Measurements from ENCODE around the gene ZNF594.

ZNF594 gene

GRCh38 chr17:5184288-5184687, 7.4 kb downstream of the ZNF594 start:
- Histone ChIP-seq H3K9me3 (ENCODE audit: insufficient read depth, low read depth, low read length) (peaks cover 53% of the 10 kb centered on the region), H3K4me3 (ENCODE audit: low read length, poor library complexity, severe bottlenecking) (no peak overlapping the region), H4K20me1 (ENCODE audit: insufficient read depth, low read length, poor library complexity, severe bottlenecking) (no peaks in the 10 kb centered on the region), H3K79me2 (ENCODE audit: insufficient read depth, low read length) (peaks cover 4% of the 10 kb centered on the region; the same call in 1 of the 2 replicates), H3K9ac (ENCODE audit: low read depth, low read length, poor library complexity, severe bottlenecking) (no peak overlapping the region), H3K4me1 (ENCODE audit: insufficient read depth, low read length, poor library complexity, severe bottlenecking) (no peaks in the 10 kb centered on the region), H3K4me2 (ENCODE audit: low read depth, low read length, poor library complexity, severe bottlenecking) (no peak overlapping the region), H3K9me2 (replicated peaks; ENCODE audit: low read depth, low read length) (no peaks in the 10 kb centered on the region), H3F3A (ENCODE audit: low read depth) (no peaks in the 10 kb centered on the region), H3K36me3 (ENCODE audit: insufficient read depth, low read length) (no peaks in the 10 kb centered on the region), H2AFZ (ENCODE audit: low read length) (no peak overlapping the region), H3K27me3 (ENCODE audit: insufficient read depth, low read length, poor library complexity, severe bottlenecking) (no peaks in the 10 kb centered on the region)
- TF ChIP-seq EZH2phosphoT487 (IDR thresholded peaks at IDR 0.05; ENCODE audit: borderline replicate concordance) = no peak
- no peak for TF ChIP-seq CTCF (conservative IDR thresholded peaks at IDR 0.05; ENCODE audit: low read length)

- H3K9me2 ChIP-seq (replicated peaks; ENCODE audit: low read depth, low read length) = no peaks in the 10 kb centered on the region
- H3K4me2 ChIP-seq (ENCODE audit: low read depth, low read length, poor library complexity, severe bottlenecking) = no peak overlapping the region
- no peaks in the 10 kb centered on the region for H4K20me1 ChIP-seq (ENCODE audit: insufficient read depth, low read length, poor library complexity, severe bottlenecking)
- H3K27me3 ChIP-seq (ENCODE audit: insufficient read depth, low read length, poor library complexity, severe bottlenecking) = no peaks in the 10 kb centered on the region
- no peaks in the 10 kb centered on the region for H3F3A ChIP-seq (ENCODE audit: low read depth)
- no peaks in the 10 kb centered on the region for H3K4me1 ChIP-seq (ENCODE audit: insufficient read depth, low read length, poor library complexity, severe bottlenecking)
- no peak overlapping the region for H3K9ac ChIP-seq (ENCODE audit: low read depth, low read length, poor library complexity, severe bottlenecking)
- no peak overlapping the region for H2AFZ ChIP-seq (ENCODE audit: low read length)
- TF ChIP-seq EZH2phosphoT487 (IDR thresholded peaks at IDR 0.05; ENCODE audit: borderline replicate concordance) (no peak), CTCF (conservative IDR thresholded peaks at IDR 0.05; ENCODE audit: low read length) (no peak)
- no peak overlapping the region for H3K4me3 ChIP-seq (ENCODE audit: low read length, poor library complexity, severe bottlenecking)
- H3K36me3 ChIP-seq (ENCODE audit: insufficient read depth, low read length) = no peaks in the 10 kb centered on the region
- peaks cover 59% of the 10 kb centered on the region for H3K9me3 ChIP-seq (ENCODE audit: insufficient read depth, low read depth, low read length)
- no peaks in the 10 kb centered on the region for H3K79me2 ChIP-seq (ENCODE audit: insufficient read depth, low read length)
These were observed 8.3 kb downstream of the ZNF594 start for GRCh38 chr17:5183410-5183793.

DNA sequence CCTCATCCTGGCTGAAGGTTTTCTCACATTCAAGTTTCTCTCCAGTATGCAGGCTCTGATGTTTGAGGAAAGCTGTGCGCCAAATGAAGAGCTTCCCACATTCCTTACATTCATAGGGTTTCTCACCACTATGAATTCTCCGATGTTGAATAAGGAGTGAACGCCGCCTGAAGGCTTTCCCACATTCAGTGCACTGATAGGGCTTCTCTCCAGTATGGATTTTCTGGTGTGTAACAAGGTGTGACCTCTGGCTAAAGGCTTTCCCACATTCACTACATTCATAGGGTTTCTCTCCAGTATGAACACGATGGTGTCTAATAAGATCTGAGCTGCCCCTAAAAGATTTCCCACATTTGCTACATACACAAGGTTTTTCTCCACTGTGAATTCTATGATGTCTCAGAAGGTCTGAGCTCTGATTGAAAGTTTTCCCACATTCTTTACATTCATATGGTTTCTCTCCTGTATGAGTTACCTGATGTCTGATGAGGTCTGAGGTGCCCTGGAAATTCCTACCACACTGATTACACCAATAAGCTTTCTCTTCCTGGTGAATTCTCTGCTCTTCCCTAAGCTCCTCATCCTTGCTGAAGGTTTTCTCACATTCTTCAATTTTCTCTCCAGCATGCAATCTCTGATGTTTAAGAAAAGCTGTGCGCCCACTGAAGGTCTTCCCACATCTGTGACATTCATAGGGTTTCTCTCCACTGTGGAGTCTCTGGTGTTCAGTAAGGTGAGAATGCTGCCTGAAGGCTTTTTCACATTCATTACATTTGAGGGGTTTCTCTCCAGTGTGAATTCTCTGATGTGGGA, 8.9 kb downstream of the ZNF594 start:
- H3K27me3 ChIP-seq (ENCODE audit: insufficient read depth, low read length, poor library complexity, severe bottlenecking) = no peaks in the 10 kb centered on the region
- no peaks in the 10 kb centered on the region for H3F3A ChIP-seq (ENCODE audit: low read depth)
- TF ChIP-seq EZH2phosphoT487 (IDR thresholded peaks at IDR 0.05; ENCODE audit: borderline replicate concordance) (no peak), CTCF (conservative IDR thresholded peaks at IDR 0.05; ENCODE audit: low read length) (no peak)
- H3K9me2 ChIP-seq (replicated peaks; ENCODE audit: low read depth, low read length) = no peaks in the 10 kb centered on the region
- no peaks in the 10 kb centered on the region for H4K20me1 ChIP-seq (ENCODE audit: insufficient read depth, low read length, poor library complexity, severe bottlenecking)
- H2AFZ ChIP-seq (ENCODE audit: low read length) = no peak overlapping the region
- H3K9ac ChIP-seq (ENCODE audit: low read depth, low read length, poor library complexity, severe bottlenecking) = no peak overlapping the region
- no peaks in the 10 kb centered on the region for H3K36me3 ChIP-seq (ENCODE audit: insufficient read depth, low read length)
- H3K4me2 ChIP-seq (ENCODE audit: low read depth, low read length, poor library complexity, severe bottlenecking) = no peak overlapping the region
- peaks cover 62% of the 10 kb centered on the region for H3K9me3 ChIP-seq (ENCODE audit: insufficient read depth, low read depth, low read length)
- H3K4me3 ChIP-seq (ENCODE audit: low read length, poor library complexity, severe bottlenecking) = no peak overlapping the region
- no peaks in the 10 kb centered on the region for H3K79me2 ChIP-seq (ENCODE audit: insufficient read depth, low read length)
- H3K4me1 ChIP-seq (ENCODE audit: insufficient read depth, low read length, poor library complexity, severe bottlenecking) = no peaks in the 10 kb centered on the region

Measured in Loucy (cell line).